ENCODE results near the gene SLC36A4.
"Not testable (repeated sequence)": the region's sequence is repeated elsewhere in the genome, so short reads cannot be mapped to it uniquely, and the experiment has no call there.

Gene SLC36A4

DNA sequence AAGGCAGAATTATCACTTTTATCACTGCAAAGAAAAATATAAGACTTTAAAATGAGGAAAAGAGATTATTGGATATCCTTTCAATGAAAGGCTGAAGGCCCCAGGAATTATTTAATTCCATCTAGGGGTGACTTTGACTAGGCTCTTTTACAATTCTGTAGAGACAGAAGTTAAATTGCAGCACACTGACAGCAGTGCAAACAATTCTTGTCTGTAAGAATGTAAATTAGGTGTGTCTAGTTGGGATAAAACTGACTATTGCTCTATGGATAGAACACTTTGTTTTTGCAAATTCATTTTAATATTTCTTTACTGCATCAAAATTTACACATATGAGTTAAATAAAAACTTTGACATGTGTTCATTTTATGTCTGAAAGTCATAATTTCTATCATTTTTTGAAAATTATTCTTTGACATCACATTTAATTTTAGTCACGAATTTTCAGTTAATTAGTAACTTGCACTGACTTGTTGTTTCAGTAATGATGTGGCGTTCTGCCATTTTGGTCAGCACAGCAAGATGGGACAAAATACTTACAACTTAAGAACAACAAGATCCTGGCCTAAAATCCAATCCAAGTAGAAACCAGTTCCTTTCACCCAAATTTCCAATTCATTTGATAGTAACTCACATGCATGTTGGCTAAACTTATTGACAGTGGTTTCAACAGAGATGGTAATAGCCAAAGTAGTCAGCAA lies 75.1 kb downstream of the SLC36A4 start:
- no peak for TF ChIP-seq CTCF (IDR thresholded peaks at IDR 0.05; ENCODE audit: insufficient read depth, low read length, missing control alignments)
- ChIA-PET POLR2A (no interaction called here), CTCF (interaction anchor here (1.0 kb wide), 2 partner anchors 31 to 34 kb away, joined by 3 read pairs; no protein-coding TSS in a partner anchor)
- no peak for DNase-seq (ENCODE audit: low read depth, low spot score)
- H3K4me3 ChIP-seq (ENCODE audit: low read depth, low read length): no peak overlapping the region

GRCh38 chr11:93118276-93118675 lies 79.5 kb downstream of the SLC36A4 start:
- no peak overlapping the region for H3K4me3 ChIP-seq (ENCODE audit: low read depth, low read length)
- TF ChIP-seq CTCF (IDR thresholded peaks at IDR 0.05; ENCODE audit: insufficient read depth, low read length, missing control alignments): no peak
- CTCF ChIA-PET: interaction anchor here (1.6 kb wide), 1 partner anchor 29 kb away, joined by 5 read pairs; no protein-coding TSS in a partner anchor
- DNase-seq (ENCODE audit: low read depth, low spot score): no peak
- POLR2A ChIA-PET: no interaction called here

- POLR2A ChIA-PET: no interaction called here
- no peak for TF ChIP-seq CTCF (IDR thresholded peaks at IDR 0.05; ENCODE audit: insufficient read depth, low read length, missing control alignments)
- no peak for DNase-seq (ENCODE audit: low read depth, low spot score)
- H3K4me3 ChIP-seq (ENCODE audit: low read depth, low read length): no peak overlapping the region
- CTCF ChIA-PET: interaction anchor here (1.6 kb wide), 1 partner anchor 28 kb away, joined by 5 read pairs; no protein-coding TSS in a partner anchor
These were observed 80.2 kb downstream of the SLC36A4 start for GRCh38 chr11:93117565-93117964.

- CTCF ChIA-PET: no interaction called here
- POLR2A ChIA-PET: no interaction called here
- TF ChIP-seq CTCF (IDR thresholded peaks at IDR 0.05; ENCODE audit: insufficient read depth, low read length, missing control alignments): no peak
- no peak for DNase-seq (ENCODE audit: low read depth, low spot score)
- no peak overlapping the region for H3K4me3 ChIP-seq (ENCODE audit: low read depth, low read length)
These were observed 81.0 kb downstream of the SLC36A4 start for GRCh38 chr11:93116641-93117441.

DNA sequence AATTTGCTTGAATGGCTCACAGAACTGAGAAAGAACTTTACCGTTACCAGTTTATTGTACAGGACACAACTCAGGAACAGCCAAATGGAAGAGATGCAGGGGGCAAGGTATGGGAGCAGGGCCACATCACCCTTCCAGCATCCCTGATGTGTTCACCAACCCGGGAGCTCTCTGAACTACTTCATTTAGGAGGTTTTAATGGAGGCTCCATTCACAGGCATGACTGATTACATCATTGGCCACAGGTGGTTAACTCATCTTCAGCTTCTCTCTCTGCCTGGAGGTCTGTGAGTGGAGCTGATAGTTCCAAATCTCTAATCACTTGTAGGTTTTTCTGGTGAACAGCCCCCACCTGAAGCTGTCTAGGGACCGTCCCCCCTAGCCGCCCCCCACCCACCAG lies 83.5 kb downstream of the SLC36A4 start:
- no peak for TF ChIP-seq CTCF (IDR thresholded peaks at IDR 0.05; ENCODE audit: insufficient read depth, low read length, missing control alignments)
- CTCF ChIA-PET: interaction anchor here (2.1 kb wide), 1 partner anchor 15 kb away, joined by 7 read pairs; no protein-coding TSS in a partner anchor
- POLR2A ChIA-PET: no interaction called here
- no peak overlapping the region for H3K4me3 ChIP-seq (ENCODE audit: low read depth, low read length)
- no peak for DNase-seq (ENCODE audit: low read depth, low spot score)

- no peak overlapping the region for H3K4me3 ChIP-seq (ENCODE audit: low read depth, low read length)
- DNase-seq (ENCODE audit: low read depth, low spot score): no peak
- no peak for TF ChIP-seq CTCF (IDR thresholded peaks at IDR 0.05; ENCODE audit: insufficient read depth, low read length, missing control alignments)
- ChIA-PET POLR2A (no interaction called here), CTCF (interaction anchor here (2.1 kb wide), 1 partner anchor 16 kb away, joined by 7 read pairs; no protein-coding TSS in a partner anchor)
These were observed 84.0 kb downstream of the SLC36A4 start for GRCh38 chr11:93113824-93114223.

DNA sequence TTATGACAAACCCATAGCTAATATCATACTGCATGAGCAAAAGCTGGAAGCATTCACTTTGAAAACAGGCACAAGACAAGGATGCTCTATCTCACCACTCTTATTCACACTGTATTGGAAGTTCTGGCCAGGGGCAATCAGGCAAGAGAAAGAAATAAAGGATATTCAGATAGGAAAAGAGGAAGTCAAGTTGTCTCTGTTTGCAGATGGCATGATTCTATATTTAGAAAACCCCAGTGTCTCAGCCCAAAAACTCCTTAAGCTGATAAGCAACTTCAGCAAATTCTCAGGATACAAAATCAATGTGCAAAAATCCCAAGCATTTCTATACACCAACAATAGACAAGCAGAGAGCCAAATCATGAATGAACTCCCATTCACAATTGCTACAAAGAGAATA lies 86.6 kb downstream of the SLC36A4 start:
- POLR2A ChIA-PET; DNase-seq (ENCODE audit: low read depth, low spot score); H3K4me3 ChIP-seq (ENCODE audit: low read depth, low read length): not testable (repeated sequence)
- CTCF ChIA-PET: interaction anchor here (0.9 kb wide), 1 partner anchor 21 kb away, joined by 3 read pairs; no protein-coding TSS in a partner anchor

All from AG04449 (cell line).